Activated T-cell treated with anti-CD3 and anti-CD28 coated beads, Interleukin-2, amount 50 U/mL, for 48 hours (primary cell): Measurements from ENCODE around the gene SRRM2.

Experiments used
- DNase-seq, 2 experiments: peaks; one replicate each; pipeline ENCODE4 v3.0.0-alpha.2; 2020

The SRRM2 gene

GRCh38 chr16:2803545-2804195, 51.2 kb downstream of the SRRM2 start:
- DNase-seq = no peak

GRCh38 chr16:2804728-2805127, 52.3 kb downstream of the SRRM2 start:
- no peak for DNase-seq

GRCh38 chr16:2806286-2806685, 53.8 kb downstream of the SRRM2 start:
- DNase-seq = no peak

- DNase-seq = no peak
These were observed 55.7 kb downstream of the SRRM2 start for GRCh38 chr16:2808181-2808580.

GRCh38 chr16:2809149-2809760, 56.8 kb downstream of the SRRM2 start:
- no peak for DNase-seq

- DNase-seq = no peak
These were observed 58.2 kb downstream of the SRRM2 start for GRCh38 chr16:2810651-2811050.

- no peak for DNase-seq
These were observed 59.4 kb downstream of the SRRM2 start for GRCh38 chr16:2811703-2812471.

GRCh38 chr16:2813771-2814221, 61.4 kb downstream of the SRRM2 start:
- DNase-seq = no peak

GRCh38 chr16:2814551-2815298, 62.3 kb downstream of the SRRM2 start:
- no peak for DNase-seq

- DNase-seq = no peak
These were observed 62.9 kb downstream of the SRRM2 start for GRCh38 chr16:2815299-2815771.

- peak; percentile 56 to 71 for DNase-seq
These were observed 64.4 kb downstream of the SRRM2 start, which contains the start of gene PRSS21 for GRCh38 chr16:2816751-2817339. Gene PRSS21, plus strand, starts transcription at chr16:2817237. Its CDS starts 32 bp downstream, at chr16:2817269.

- peak; percentile 33 to 48 for DNase-seq
These were observed 65.2 kb downstream of the SRRM2 start for GRCh38 chr16:2817340-2818271.

- no peak for DNase-seq
These were observed 65.9 kb downstream of the SRRM2 start for GRCh38 chr16:2818272-2818876.

GRCh38 chr16:2819179-2819938, 66.9 kb downstream of the SRRM2 start:
- no peak for DNase-seq

- DNase-seq = no peak
These were observed 67.7 kb downstream of the SRRM2 start for GRCh38 chr16:2819939-2820835.
